A549 (cell line): ENCODE data around the gene SLC34A1. TPM values are rescaled to one million over a fixed set of nuclear protein-coding genes. Genes with fewer than 3 reads are reported as not detected.

Experiments used
- ATAC-seq, 2 experiments: fragments of 200-7000 bp in 1 of 2; fragments of >200 bp in 1 of 2; cut with Nextera tagmentation in 1 of 2; cut with Tn5 transposase in 1 of 2; 3 replicates each; pipeline versions ENCODE4 v1.8.0 to v1.9.1; 2018 to 2020; ENCODE audit warnings: mild to moderate bottlenecking in 1 of 2, moderate library complexity in 1 of 2
- CTCF ChIA-PET: fragments of 300-600 bp; sonication (Branson Sonifier 250); formaldehyde crosslinking; extraction: SDS; loops from one replicate; lab custom pipeline; 2021; ENCODE audit warnings: antibody characterized with exemption, inconsistent platforms; lab: Yijun Ruan, JAX
- POLR2A ChIA-PET: fragments of 350-600 bp; formaldehyde crosslinking; extraction: SDS; loops from one replicate; lab custom pipeline; 2021; ENCODE audit warnings: antibody characterized with exemption, inconsistent platforms; lab: Yijun Ruan, JAX
- DNase-seq, 2 experiments: peaks; one replicate each; pipeline versions ENCODE4 v3.0.0 to v3.0.0-alpha.2; 2011 to 2016; ENCODE audit warnings: low read depth in 1 of 2, low spot score in 1 of 2
- FAIRE-seq: peaks from 2 replicates; lab custom pipeline; 2011; peaks lifted over from hg19 to GRCh38; lab: Jason Lieb, UNC
- H3K27ac ChIP-seq, 2 experiments: fragments of >200 bp; sonication (Bioruptor Twin); formaldehyde crosslinking; 3 replicates each; pipeline ENCODE4 v1.5.1; 2016 to 2017
- H3K4me1 ChIP-seq: fragments of >200 bp; sonication (Bioruptor Twin); formaldehyde crosslinking; 3 replicates; pipeline ENCODE4 v1.6.1; 2016
- H3K4me2 ChIP-seq: fragments of >200 bp; sonication (Bioruptor Twin); formaldehyde crosslinking; 3 replicates; pipeline ENCODE4 v1.6.1; 2016
- H3K4me3 ChIP-seq: fragments of >200 bp; sonication (Bioruptor Twin); formaldehyde crosslinking; 3 replicates; pipeline ENCODE4 v1.5.1; 2016
- H3K9me3 ChIP-seq: fragments of >200 bp; sonication (Bioruptor Twin); formaldehyde crosslinking; 3 replicates; pipeline ENCODE4 v1.6.1; 2016
- CBX8 ChIP-seq: fragments of 200-600 bp; sonication (generic); IDR thresholded peaks from 2 replicates; pipeline ENCODE4 v1.6.1; 2016
- CHD2 ChIP-seq: fragments of 150-350 bp; IDR thresholded peaks from 2 replicates; pipeline ENCODE4 v1.6.1; 2014; ENCODE audit warnings: low read length; ENCODE audit not compliant: partially characterized antibody
- CHD4 ChIP-seq: fragments of 200-600 bp; sonication (generic); IDR thresholded peaks from 2 replicates; pipeline ENCODE4 v1.6.1; 2016; ENCODE audit warnings: antibody characterized with exemption, mild to moderate bottlenecking, borderline replicate concordance
- EHMT2 ChIP-seq: fragments of 200-600 bp; sonication (generic); IDR thresholded peaks from 2 replicates; pipeline ENCODE4 v1.6.1; 2016; ENCODE audit warnings: antibody characterized with exemption, low read depth, mild to moderate bottlenecking, moderate library complexity
- ESRRA ChIP-seq: fragments of 150-350 bp; IDR thresholded peaks from 2 replicates; pipeline ENCODE4 v1.6.1; 2014; ENCODE audit warnings: mild to moderate bottlenecking, low read length, borderline replicate concordance
- FOSB ChIP-seq: fragments of 250-450 bp; sonication (Bioruptor Pico); IDR thresholded peaks from 2 replicates; pipeline ENCODE4 v1.5.0; 2020; ENCODE audit warnings: mild to moderate bottlenecking, moderate library complexity
- HEYL ChIP-seq: fragments of 250-450 bp; sonication (Bioruptor Pico); IDR thresholded peaks from 2 replicates; pipeline ENCODE4 v1.8.0; 2021; ENCODE audit warnings: mild to moderate bottlenecking, moderate library complexity
- JUN ChIP-seq, 2 experiments: fragments of >200 bp; sonication (Bioruptor Twin); formaldehyde crosslinking; IDR thresholded peaks; 2 replicates in 1 of 2; 3 replicates in 1 of 2; pipeline ENCODE4 v1.6.1; 2016 to 2017
- PHF8 ChIP-seq: fragments of 200-600 bp; sonication (generic); IDR thresholded peaks from 2 replicates; pipeline ENCODE4 v1.6.1; 2016; ENCODE audit warnings: low read depth, mild to moderate bottlenecking, antibody characterized with exemption, moderate library complexity, borderline replicate concordance
- POLR2A ChIP-seq: IDR thresholded peaks from 2 replicates; pipeline ENCODE4 v1.6.1; 2012; ENCODE audit warnings: mild to moderate bottlenecking, low read length
- RARB ChIP-seq: fragments of 250-450 bp; sonication (Bioruptor Pico); IDR thresholded peaks from 2 replicates; pipeline ENCODE4 v1.8.0; 2021; ENCODE audit warnings: mild to moderate bottlenecking, moderate library complexity
- RCOR1 ChIP-seq: fragments of 150-350 bp; IDR thresholded peaks from 2 replicates; pipeline ENCODE4 v1.6.1; 2014; ENCODE audit warnings: antibody characterized with exemption, low read length, low read depth
- RFX5 ChIP-seq: fragments of 450-650 bp; IDR thresholded peaks from 2 replicates; pipeline ENCODE4 v1.7.1; 2014; ENCODE audit warnings: antibody characterized with exemption, mild to moderate bottlenecking, moderate library complexity
- WGBS: methylation state at CpG from one replicate; pipeline ENCODE4 v1.1.6; 2017; ENCODE audit errors: missing lambda C conversion rate; 5-methylcytosine and 5-hydroxymethylcytosine counted together
- polyA plus RNA-seq, 4 experiments: library from polyadenylated mRNA; depleted of rRNA in 3 of 4; stranded (reverse); fragments of >200 nt; fragmentation: RNase III in 1 of 4; extraction: RNeasy Plus Mini Kit Qiagen cat#74134 plus additional on column Dnase treatment in 1 of 4; gene quantifications; 2 replicates in 3 of 4; 3 replicates in 1 of 4; pipeline ENCODE4 v1.2.3, GENCODE V29; 2011 to 2017
- TF ChIP-seq, protein P1 (sequence below): IDR thresholded peaks from 2 replicates; pipeline ENCODE4 v1.6.1; 2012; ENCODE audit warnings: low read depth, borderline replicate concordance
- TF ChIP-seq, protein P2 (sequence below): IDR thresholded peaks from 2 replicates; pipeline ENCODE4 v1.6.1; 2012
- TF ChIP-seq, protein P3 (sequence below): fragments of 200-600 bp; sonication (generic); IDR thresholded peaks from 2 replicates; pipeline ENCODE4 v1.6.1; 2016; ENCODE audit warnings: antibody characterized with exemption, mild to moderate bottlenecking, moderate library complexity
- TF ChIP-seq, protein P4 (sequence below): fragments of >200 bp; sonication (Bioruptor Twin); formaldehyde crosslinking; IDR thresholded peaks from 3 replicates; pipeline ENCODE4 v1.5.1; 2016
- TF ChIP-seq, protein P5 (sequence below): fragments of 450-650 bp; IDR thresholded peaks from 2 replicates; pipeline ENCODE4 v1.6.1; 2014; ENCODE audit warnings: antibody characterized with exemption

Gene SLC34A1
- polyA plus RNA-seq, 2 of the 4 experiments (the other 2 are of a cell fraction), result 0.03 TPM; not detected in 1

DNA sequence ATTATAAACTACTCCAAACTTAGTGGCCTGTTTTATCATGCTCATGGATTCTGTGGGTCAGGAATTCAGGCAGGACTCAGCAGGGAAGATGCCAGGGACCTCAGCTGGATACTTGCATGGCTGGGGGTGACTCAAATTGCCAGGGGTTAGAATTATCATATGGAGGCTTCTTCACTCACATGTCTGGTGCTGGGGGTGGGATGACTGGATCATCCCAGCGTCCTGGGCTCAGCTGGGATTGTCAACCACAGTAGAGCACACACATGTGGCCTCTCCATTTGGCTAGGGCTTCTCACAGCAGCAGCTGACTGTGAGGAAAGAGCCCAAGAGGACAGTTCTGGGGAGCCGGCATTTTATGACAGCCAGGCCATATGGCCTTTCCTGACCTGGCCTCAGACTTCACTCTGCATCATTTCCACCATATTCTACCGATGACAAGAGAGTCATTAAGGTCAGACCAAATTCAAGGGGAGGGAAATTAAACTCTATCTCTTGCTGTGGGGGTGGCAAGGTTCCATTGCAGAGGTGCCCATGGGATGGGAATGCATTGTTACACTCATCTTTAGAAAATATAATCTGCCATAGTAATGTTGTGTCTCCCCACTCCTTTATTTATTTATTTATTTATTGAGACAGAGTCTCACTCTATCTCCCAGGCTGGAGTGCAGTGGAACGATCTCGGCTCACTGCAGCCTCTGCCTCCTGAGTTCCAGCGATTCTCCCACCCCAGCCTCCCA lies 37.0 kb downstream of the SLC34A1 start:
- TF ChIP-seq FOSB (CRISPR knock-in tag), result no peak
- no peak for TF ChIP-seq CBX8
- no peak for TF ChIP-seq JUN (IDR thresholded peaks at IDR 0.05)
- TF ChIP-seq RFX5, result no peak
- TF ChIP-seq RCOR1, result no peak
- DNase-seq, result no peak
- no peak for ATAC-seq
- Histone ChIP-seq H3K4me1 (peaks cover 6% of the 10 kb centered on the region), H3K4me3 (no peak overlapping the region), H3K27ac (no peak overlapping the region), H3K9me3 (no peaks in the 10 kb centered on the region), H3K4me2 (no peak overlapping the region)
- FAIRE-seq, result no peak
- ChIA-PET POLR2A (no interaction called here), CTCF (interaction anchor here (1.0 to 36.0 kb wide), 5 partner anchors 9 to 31 kb away, joined by 3 to 871 read pairs (median 19); partner anchors contain the start of gene PRR7)
- WGBS, result 70% methylated on average over 6 of the region's 6 CpGs

DNA sequence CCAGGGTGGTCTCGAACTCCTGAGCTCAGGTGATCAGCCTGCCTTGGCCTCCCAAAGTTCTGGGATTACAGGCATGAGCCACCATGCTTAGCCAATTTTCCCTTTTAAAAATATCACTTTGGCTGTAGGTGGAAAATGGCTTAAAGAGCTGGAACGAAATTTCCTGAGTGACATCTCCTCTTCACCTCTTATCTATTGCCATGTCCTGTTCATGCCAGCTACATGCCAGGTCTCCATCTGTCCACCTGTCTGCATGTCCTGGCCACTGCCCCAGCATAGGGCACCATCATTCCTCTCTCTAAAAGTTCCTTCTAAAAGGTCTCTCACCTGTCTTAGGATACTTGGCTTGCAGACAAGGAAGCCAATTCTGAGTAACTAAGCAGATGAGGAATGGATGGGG lies 39.4 kb downstream of the SLC34A1 start:
- ATAC-seq (no peak), DNase-seq (no peak), FAIRE-seq (no peak)
- ChIA-PET CTCF (interaction anchor here (0.9 to 36.0 kb wide), 10 partner anchors 9 to 114 kb away, joined by 3 to 871 read pairs (median 6); partner anchors contain the start of gene PRR7), POLR2A (no interaction called here)
- no peaks in the 10 kb centered on the region for H3K9me3 ChIP-seq
- 57% methylated on average over 2 of the region's 2 CpGs for WGBS
- H3K4me3 ChIP-seq, result no peak overlapping the region
- H3K4me1 ChIP-seq, result peaks cover 17% of the 10 kb centered on the region
- TF ChIP-seq JUN (IDR thresholded peaks at IDR 0.05), result no peak
- TF ChIP-seq POLR2A, result 0 out of 2 replicates have a peak, but pooled peaks have one; percentile 12
- TF ChIP-seq, protein P1, sequence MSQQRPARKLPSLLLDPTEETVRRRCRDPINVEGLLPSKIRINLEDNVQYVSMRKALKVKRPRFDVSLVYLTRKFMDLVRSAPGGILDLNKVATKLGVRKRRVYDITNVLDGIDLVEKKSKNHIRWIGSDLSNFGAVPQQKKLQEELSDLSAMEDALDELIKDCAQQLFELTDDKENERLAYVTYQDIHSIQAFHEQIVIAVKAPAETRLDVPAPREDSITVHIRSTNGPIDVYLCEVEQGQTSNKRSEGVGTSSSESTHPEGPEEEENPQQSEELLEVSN, result no peak
- TF ChIP-seq, protein P2, sequence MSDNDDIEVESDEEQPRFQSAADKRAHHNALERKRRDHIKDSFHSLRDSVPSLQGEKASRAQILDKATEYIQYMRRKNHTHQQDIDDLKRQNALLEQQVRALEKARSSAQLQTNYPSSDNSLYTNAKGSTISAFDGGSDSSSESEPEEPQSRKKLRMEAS, result no peak
- TF ChIP-seq ESRRA, result no peak
- no peak for TF ChIP-seq EHMT2
- no peak for TF ChIP-seq PHF8
- no peak for TF ChIP-seq RARB (CRISPR knock-in tag)
- no peak overlapping the region for H3K4me2 ChIP-seq
- H3K27ac ChIP-seq, result no peak overlapping the region

DNA sequence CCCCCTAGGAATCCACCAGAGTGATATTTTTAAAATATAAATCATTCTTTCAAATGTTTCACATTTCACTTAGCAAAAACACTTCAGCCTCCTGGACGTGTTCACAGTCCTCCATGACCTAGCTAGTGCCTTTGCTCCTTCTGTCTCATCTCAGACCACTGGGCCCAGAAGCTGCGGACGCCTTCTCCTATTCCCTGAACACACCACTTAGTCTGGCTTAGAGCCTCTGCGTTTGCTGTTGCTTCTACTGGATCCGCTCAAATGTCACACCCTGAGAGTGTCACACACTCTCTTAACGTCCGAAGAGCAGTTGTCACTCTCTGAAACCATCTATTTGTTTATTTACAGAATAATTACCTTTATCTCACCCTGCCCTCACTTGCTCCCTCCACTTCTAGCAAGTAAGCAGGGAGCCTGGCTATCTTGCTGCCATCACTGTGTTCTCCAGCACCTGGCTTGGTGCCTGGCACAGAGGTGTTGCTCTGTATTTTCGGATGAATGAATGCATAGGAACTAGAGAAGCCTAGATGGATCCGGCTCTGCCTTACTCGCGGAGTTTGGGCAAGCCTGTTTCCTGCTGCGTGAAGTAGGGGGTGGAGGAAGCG lies 41.1 kb downstream of the SLC34A1 start:
- 65% methylated on average over 13 of the region's 13 CpGs for WGBS
- TF ChIP-seq HEYL (CRISPR knock-in tag), result no peak
- peak; percentile 93; the same call in 1 of the 2 replicates for TF ChIP-seq CHD4
- no peak for ATAC-seq
- Histone ChIP-seq H3K4me2 (peak overlapping the region; percentile 80), H3K4me1 (peaks cover 17% of the 10 kb centered on the region), H3K9me3 (no peaks in the 10 kb centered on the region), H3K27ac (peak overlapping the region; percentile 82 to 87), H3K4me3 (peak overlapping the region; percentile 44)
- ChIA-PET CTCF (interaction anchor here (1.0 to 36.0 kb wide), 4 partner anchors 17 to 35 kb away, joined by 3 to 871 read pairs (median 78); partner anchors contain the start of gene PRR7), POLR2A (interaction anchor here (0.6 to 3.0 kb wide), 5 partner anchors 10 to 22 kb away, joined by 3 to 41 read pairs (median 13); partner anchors contain the start of gene PRR7)
- no peak for DNase-seq
- FAIRE-seq, result no peak

DNA sequence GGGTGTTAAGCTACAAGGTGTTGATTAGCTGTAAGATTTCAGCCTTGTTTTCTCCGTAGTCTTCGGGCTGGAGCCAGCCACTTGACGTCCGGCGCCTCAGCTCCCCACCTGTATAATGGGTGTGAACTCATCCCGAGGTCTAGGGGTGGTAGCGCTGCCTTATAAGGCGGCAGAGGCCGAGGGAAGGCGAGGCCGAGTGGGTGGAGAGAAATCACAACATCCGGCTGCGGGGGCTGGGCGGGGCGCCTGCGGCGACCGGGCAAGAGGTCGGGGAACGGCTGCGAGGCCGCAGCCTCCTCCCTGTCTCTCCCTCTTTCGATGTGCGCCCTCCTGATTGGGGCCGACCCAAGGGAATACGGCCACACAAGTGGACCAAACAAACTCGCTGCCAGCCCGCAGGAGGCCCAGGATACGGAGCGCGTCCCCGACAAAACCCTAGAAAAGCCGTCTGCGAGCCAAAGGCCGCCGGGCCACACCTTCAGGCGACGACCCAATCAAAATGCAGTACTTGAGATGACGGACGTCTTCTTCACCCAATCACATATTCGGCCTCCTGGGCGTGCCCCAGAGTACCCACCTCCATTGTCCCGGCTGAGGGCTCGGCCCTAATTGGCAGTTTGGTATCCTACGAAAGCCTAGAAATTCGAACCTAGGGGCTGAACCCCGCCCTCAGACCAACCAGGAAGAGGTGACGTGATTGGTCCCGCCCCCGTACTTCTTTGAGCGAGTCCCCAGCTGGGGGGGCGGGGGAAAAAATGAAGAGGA lies 41.7 kb downstream of the SLC34A1 start:
- ChIA-PET POLR2A (interaction anchor here (0.6 to 3.0 kb wide), 20 partner anchors 11 to 312 kb away, joined by 3 to 41 read pairs (median 5); partner anchors contain the start of gene PRR7), CTCF (interaction anchor here (0.6 to 36.0 kb wide), 6 partner anchors 22 to 75 kb away, joined by 3 to 871 read pairs (median 4); partner anchors contain the start of gene PRR7)
- H3K9me3 ChIP-seq, result no peaks in the 10 kb centered on the region
- DNase-seq (peak; percentile 99 to 100), FAIRE-seq (peak; percentile 61), ATAC-seq (peak; percentile 82 to 95)
- peak overlapping the region; percentile 44 for H3K4me3 ChIP-seq
- peak overlapping the region; percentile 82 to 87 for H3K27ac ChIP-seq
- H3K4me2 ChIP-seq, result peak overlapping the region; percentile 80
- under 1% methylated on average over 37 of the region's 52 CpGs for WGBS
- peaks cover 17% of the 10 kb centered on the region for H3K4me1 ChIP-seq
- TF ChIP-seq CHD2, result peak; percentile 10
- TF ChIP-seq, protein P3, sequence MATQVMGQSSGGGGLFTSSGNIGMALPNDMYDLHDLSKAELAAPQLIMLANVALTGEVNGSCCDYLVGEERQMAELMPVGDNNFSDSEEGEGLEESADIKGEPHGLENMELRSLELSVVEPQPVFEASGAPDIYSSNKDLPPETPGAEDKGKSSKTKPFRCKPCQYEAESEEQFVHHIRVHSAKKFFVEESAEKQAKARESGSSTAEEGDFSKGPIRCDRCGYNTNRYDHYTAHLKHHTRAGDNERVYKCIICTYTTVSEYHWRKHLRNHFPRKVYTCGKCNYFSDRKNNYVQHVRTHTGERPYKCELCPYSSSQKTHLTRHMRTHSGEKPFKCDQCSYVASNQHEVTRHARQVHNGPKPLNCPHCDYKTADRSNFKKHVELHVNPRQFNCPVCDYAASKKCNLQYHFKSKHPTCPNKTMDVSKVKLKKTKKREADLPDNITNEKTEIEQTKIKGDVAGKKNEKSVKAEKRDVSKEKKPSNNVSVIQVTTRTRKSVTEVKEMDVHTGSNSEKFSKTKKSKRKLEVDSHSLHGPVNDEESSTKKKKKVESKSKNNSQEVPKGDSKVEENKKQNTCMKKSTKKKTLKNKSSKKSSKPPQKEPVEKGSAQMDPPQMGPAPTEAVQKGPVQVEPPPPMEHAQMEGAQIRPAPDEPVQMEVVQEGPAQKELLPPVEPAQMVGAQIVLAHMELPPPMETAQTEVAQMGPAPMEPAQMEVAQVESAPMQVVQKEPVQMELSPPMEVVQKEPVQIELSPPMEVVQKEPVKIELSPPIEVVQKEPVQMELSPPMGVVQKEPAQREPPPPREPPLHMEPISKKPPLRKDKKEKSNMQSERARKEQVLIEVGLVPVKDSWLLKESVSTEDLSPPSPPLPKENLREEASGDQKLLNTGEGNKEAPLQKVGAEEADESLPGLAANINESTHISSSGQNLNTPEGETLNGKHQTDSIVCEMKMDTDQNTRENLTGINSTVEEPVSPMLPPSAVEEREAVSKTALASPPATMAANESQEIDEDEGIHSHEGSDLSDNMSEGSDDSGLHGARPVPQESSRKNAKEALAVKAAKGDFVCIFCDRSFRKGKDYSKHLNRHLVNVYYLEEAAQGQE, result no peak
- no peak for TF ChIP-seq EHMT2
- peak; percentile 95 for TF ChIP-seq PHF8
- TF ChIP-seq, protein P4, sequence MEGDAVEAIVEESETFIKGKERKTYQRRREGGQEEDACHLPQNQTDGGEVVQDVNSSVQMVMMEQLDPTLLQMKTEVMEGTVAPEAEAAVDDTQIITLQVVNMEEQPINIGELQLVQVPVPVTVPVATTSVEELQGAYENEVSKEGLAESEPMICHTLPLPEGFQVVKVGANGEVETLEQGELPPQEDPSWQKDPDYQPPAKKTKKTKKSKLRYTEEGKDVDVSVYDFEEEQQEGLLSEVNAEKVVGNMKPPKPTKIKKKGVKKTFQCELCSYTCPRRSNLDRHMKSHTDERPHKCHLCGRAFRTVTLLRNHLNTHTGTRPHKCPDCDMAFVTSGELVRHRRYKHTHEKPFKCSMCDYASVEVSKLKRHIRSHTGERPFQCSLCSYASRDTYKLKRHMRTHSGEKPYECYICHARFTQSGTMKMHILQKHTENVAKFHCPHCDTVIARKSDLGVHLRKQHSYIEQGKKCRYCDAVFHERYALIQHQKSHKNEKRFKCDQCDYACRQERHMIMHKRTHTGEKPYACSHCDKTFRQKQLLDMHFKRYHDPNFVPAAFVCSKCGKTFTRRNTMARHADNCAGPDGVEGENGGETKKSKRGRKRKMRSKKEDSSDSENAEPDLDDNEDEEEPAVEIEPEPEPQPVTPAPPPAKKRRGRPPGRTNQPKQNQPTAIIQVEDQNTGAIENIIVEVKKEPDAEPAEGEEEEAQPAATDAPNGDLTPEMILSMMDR, result no peak
- TF ChIP-seq, protein P5, sequence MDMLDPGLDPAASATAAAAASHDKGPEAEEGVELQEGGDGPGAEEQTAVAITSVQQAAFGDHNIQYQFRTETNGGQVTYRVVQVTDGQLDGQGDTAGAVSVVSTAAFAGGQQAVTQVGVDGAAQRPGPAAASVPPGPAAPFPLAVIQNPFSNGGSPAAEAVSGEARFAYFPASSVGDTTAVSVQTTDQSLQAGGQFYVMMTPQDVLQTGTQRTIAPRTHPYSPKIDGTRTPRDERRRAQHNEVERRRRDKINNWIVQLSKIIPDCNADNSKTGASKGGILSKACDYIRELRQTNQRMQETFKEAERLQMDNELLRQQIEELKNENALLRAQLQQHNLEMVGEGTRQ, result peak; percentile 21; the same call in 1 of the 2 replicates
